M059J (cell line): ENCODE data around the gene TSPAN10. TPM values are rescaled to one million over a fixed set of nuclear protein-coding genes. Genes with fewer than 3 reads are reported as not detected.

Experiments
- DNase-seq: peaks from one replicate; pipeline ENCODE4 v3.0.0-alpha.2; 2012; ENCODE audit warnings: low read depth
- total RNA-seq: library from RNA; depleted of rRNA; stranded (reverse); fragments of >200 nt; shearing (Covaris generic); gene quantifications from 2 replicates; pipeline ENCODE4 v1.2.3, GENCODE V29; 2014; rRNA removed

Gene TSPAN10
- total RNA-seq, 1 experiment from 2014 or later: 5.3 TPM

GRCh38 chr17:81687770-81688541 lies 51.0 kb downstream of the TSPAN10 start:
- DNase-seq: no peak

GRCh38 chr17:81688616-81689015 lies 51.6 kb downstream of the TSPAN10 start:
- no peak for DNase-seq

- DNase-seq: no peak
These were observed 53.1 kb downstream of the TSPAN10 start for GRCh38 chr17:81690066-81690465.

GRCh38 chr17:81690549-81690948 lies 53.6 kb downstream of the TSPAN10 start:
- no peak for DNase-seq

GRCh38 chr17:81691196-81691595 lies 54.2 kb downstream of the TSPAN10 start:
- no peak for DNase-seq

- DNase-seq: no peak
These were observed 54.6 kb downstream of the TSPAN10 start for GRCh38 chr17:81691608-81692007.

- no peak for DNase-seq
These were observed 56.7 kb downstream of the TSPAN10 start for GRCh38 chr17:81693509-81694210.

- no peak for DNase-seq
These were observed 57.8 kb downstream of the TSPAN10 start for GRCh38 chr17:81694810-81695209.

- no peak for DNase-seq
These were observed 58.2 kb downstream of the TSPAN10 start for GRCh38 chr17:81695211-81695610.

- DNase-seq: no peak
These were observed 58.8 kb downstream of the TSPAN10 start for GRCh38 chr17:81695801-81696200.

GRCh38 chr17:81696218-81696941 lies 59.4 kb downstream of the TSPAN10 start:
- DNase-seq: no peak

- DNase-seq: no peak
These were observed 60.5 kb downstream of the TSPAN10 start for GRCh38 chr17:81697261-81698044.

Other genes with a start within 250 kb of the TSPAN10 start
- gene BAHCC1, start 241.7 kb upstream of the TSPAN10 start, total RNA-seq: 1.0 and 4.3 TPM in 2 replicates
- gene ACTG1, start 124.4 kb upstream of the TSPAN10 start, total RNA-seq: 3,948 and 4,109 TPM in 2 replicates
- gene FSCN2, start 108.8 kb upstream of the TSPAN10 start, total RNA-seq: 0.69 TPM in 1 of 2 replicates, not detected in the other
- 8.0 and 18.0 TPM in 2 replicates for gene FAAP100, start 84.8 kb upstream of the TSPAN10 start, total RNA-seq
- 53.7 and 79.7 TPM in 2 replicates for gene NPLOC4, start 84 bp upstream of the TSPAN10 start, total RNA-seq
- 0.94 TPM in 1 of 2 replicates, not detected in the other for gene PDE6G, start 19.3 kb downstream of the TSPAN10 start, total RNA-seq
- gene OXLD1, start 29.4 kb downstream of the TSPAN10 start, total RNA-seq: 39.3 and 48.3 TPM in 2 replicates
- gene CCDC137, start 29.5 kb downstream of the TSPAN10 start, total RNA-seq: 14.6 and 32.1 TPM in 2 replicates
- gene ARL16, start 46.6 kb downstream of the TSPAN10 start, total RNA-seq: 36.0 and 39.9 TPM in 2 replicates
- gene HGS, start 46.8 kb downstream of the TSPAN10 start, total RNA-seq: 52.4 and 101 TPM in 2 replicates
- gene MRPL12, start 66.2 kb downstream of the TSPAN10 start, total RNA-seq: 11.7 and 14.1 TPM in 2 replicates
- gene SLC25A10, start 75.1 kb downstream of the TSPAN10 start, total RNA-seq: 49.0 and 61.8 TPM in 2 replicates
- gene GCGR, start 167.0 kb downstream of the TSPAN10 start, total RNA-seq: not detected in 2 replicates
- 40.2 and 58.3 TPM in 2 replicates for gene MCRIP1, start 196.1 kb downstream of the TSPAN10 start, total RNA-seq
- not detected in 2 replicates for gene PPP1R27, start 197.9 kb downstream of the TSPAN10 start, total RNA-seq
- 1,409 and 1,513 TPM in 2 replicates for gene P4HB, start 223.3 kb downstream of the TSPAN10 start, total RNA-seq
- gene ARHGDIA, start 234.1 kb downstream of the TSPAN10 start, total RNA-seq: 124 and 207 TPM in 2 replicates